Neural crest cell (in vitro differentiated cells): ENCODE data around the gene SEH1L. TPM values are rescaled to one million over a fixed set of nuclear protein-coding genes. Genes with fewer than 3 reads are reported as not detected.
"Not testable (repeated sequence)": the region's sequence is repeated elsewhere in the genome, so short reads cannot be mapped to it uniquely, and the experiment has no call there.

Experiments used
- DNase-seq: peaks from one replicate; pipeline ENCODE4 v3.0.0; 2021; ENCODE audit warnings: low read depth, mixed read lengths, low spot score
- H3K27ac Mint-ChIP-seq: one replicate; pipeline ENCODE4 v1.8.0; 2021; ENCODE audit warnings: mild to moderate bottlenecking, mixed read lengths; ENCODE audit not compliant: unreplicated experiment
- H3K27me3 Mint-ChIP-seq: 2 replicates; pipeline ENCODE4 v1.8.0; 2021; ENCODE audit warnings: low read depth, mild to moderate bottlenecking, mixed read lengths
- H3K36me3 Mint-ChIP-seq: 2 replicates; pipeline ENCODE4 v1.8.0; 2021; ENCODE audit warnings: low read depth, mild to moderate bottlenecking, mixed read lengths
- H3K4me1 Mint-ChIP-seq: 2 replicates; pipeline ENCODE4 v1.8.0; 2021; ENCODE audit warnings: mixed read lengths
- H3K4me3 Mint-ChIP-seq: one replicate; pipeline ENCODE4 v1.8.0; 2021; ENCODE audit warnings: mild to moderate bottlenecking, mixed read lengths
- H3K9me3 Mint-ChIP-seq: 2 replicates; pipeline ENCODE4 v1.8.0; 2021; ENCODE audit warnings: mixed read lengths
- total RNA-seq: library from RNA; stranded (reverse); gene quantifications from 2 replicates; pipeline ENCODE4 v1.2.1, GENCODE V29; 2021
- TF ChIP-seq, protein P1 (sequence below): fragments of 200-600 bp; sonication (generic); conservative IDR thresholded peaks from 2 replicates; pipeline ENCODE4 v1.5.0; 2021; ENCODE audit warnings: antibody characterized with exemption, mild to moderate bottlenecking

SEH1L gene
- total RNA-seq, 1 donor from 2014 or later = 64.2 TPM

DNA sequence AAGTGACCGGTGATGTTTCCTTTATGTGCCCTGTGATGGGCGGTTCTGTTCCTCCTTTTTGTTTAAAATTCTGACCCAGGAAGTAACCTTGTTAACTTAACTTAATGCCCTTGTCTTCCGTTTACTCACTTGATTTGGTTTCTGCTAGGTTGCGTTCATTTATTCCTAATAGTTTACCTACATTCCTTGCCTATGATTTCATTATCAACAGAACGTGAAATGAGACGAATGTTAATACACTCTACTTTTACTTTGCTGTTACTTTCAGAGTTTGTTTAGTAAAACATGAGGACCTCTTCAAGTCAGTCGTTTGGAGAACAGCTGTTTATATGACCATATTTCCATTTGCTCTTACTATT is 44.0 kb downstream of the SEH1L start:
- Mint-ChIP-seq H3K36me3 (no peaks in the 10 kb centered on the region), H3K27me3 (no peaks in the 10 kb centered on the region), H3K4me1 (peaks cover 19% of the 10 kb centered on the region), H3K4me3 (no peak overlapping the region), H3K27ac (peak overlapping the region; percentile 96), H3K9me3 (no peaks in the 10 kb centered on the region)
- TF ChIP-seq, protein P1, sequence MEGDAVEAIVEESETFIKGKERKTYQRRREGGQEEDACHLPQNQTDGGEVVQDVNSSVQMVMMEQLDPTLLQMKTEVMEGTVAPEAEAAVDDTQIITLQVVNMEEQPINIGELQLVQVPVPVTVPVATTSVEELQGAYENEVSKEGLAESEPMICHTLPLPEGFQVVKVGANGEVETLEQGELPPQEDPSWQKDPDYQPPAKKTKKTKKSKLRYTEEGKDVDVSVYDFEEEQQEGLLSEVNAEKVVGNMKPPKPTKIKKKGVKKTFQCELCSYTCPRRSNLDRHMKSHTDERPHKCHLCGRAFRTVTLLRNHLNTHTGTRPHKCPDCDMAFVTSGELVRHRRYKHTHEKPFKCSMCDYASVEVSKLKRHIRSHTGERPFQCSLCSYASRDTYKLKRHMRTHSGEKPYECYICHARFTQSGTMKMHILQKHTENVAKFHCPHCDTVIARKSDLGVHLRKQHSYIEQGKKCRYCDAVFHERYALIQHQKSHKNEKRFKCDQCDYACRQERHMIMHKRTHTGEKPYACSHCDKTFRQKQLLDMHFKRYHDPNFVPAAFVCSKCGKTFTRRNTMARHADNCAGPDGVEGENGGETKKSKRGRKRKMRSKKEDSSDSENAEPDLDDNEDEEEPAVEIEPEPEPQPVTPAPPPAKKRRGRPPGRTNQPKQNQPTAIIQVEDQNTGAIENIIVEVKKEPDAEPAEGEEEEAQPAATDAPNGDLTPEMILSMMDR = no peak
- DNase-seq = no peak

DNA sequence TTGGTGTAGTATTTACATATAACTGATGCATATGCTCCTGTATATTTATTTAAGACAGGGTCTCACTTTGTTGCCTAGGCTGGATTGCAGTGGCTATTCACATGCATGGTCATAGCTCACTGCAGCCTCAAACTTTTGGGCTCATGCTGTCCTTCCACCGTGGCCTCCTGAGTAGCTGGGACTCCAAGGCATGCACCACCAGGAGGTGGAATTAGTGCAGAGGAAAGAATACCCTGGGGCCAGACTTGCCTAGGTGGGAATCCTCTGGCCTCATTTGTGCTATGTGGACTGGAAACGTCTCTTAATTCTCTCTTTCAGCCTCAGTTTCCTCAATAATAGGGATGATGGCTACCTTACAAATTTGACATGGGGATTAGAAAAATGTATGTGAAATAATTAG is 45.6 kb downstream of the SEH1L start:
- Mint-ChIP-seq H3K9me3 (no peaks in the 10 kb centered on the region), H3K4me3 (no peak overlapping the region), H3K27ac (peak overlapping the region; percentile 15), H3K27me3 (no peaks in the 10 kb centered on the region), H3K4me1 (peaks cover 19% of the 10 kb centered on the region), H3K36me3 (no peaks in the 10 kb centered on the region)
- DNase-seq = no peak
- TF ChIP-seq, protein P1 = no peak

DNA sequence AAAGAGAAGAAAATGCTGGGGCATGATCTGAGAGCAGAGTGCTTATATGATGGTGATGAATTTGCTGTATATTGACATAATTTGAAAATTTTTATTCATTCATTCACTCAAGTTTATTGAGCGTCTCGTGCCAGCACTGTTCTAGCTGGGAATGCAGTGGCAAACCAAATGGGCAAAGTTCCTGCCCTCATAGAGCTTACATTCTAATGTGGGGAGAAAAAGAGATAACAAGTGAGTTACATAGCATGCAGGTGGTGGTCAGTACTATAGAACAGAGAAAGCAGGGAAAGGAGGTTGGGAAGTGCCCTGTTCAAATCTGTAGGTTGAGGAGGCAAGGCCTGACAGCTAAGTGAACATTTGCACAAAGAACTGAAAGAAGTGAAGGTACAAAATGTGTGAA is 47.6 kb downstream of the SEH1L start:
- TF ChIP-seq, protein P1 = no peak
- no peaks in the 10 kb centered on the region for H3K9me3 Mint-ChIP-seq
- no peak for DNase-seq
- H3K4me1 Mint-ChIP-seq = peaks cover 8% of the 10 kb centered on the region
- no peak overlapping the region for H3K4me3 Mint-ChIP-seq
- H3K36me3 Mint-ChIP-seq = no peaks in the 10 kb centered on the region
- H3K27me3 Mint-ChIP-seq = no peaks in the 10 kb centered on the region
- H3K27ac Mint-ChIP-seq = no peak overlapping the region

DNA sequence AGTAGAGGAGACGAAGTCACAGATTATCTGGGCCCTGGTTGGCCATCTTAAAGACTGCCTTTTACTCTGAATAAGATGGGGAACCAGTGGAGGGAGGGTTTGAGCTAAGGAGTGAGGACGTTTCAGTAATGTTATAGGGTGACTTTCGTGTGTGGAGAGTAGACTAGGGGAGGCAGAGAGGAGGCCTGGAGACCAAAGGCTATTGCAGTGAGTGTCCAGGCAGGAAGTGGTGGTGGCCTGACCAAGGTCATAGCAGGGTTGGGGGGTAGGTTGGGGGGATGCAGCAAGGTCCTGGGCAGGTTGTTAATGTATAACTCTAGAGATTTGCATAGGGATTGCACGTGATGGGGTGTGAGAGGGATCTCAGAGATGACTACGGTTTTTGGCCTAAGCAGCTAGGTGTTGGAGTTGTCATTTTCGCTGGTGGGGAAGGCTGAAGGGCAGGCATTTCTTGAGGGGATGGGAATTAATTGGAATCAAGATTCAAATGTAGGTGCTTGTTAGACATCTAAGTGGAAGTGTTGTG is 48.2 kb downstream of the SEH1L start:
- Mint-ChIP-seq H3K36me3 (no peaks in the 10 kb centered on the region), H3K27me3 (no peaks in the 10 kb centered on the region), H3K9me3 (no peaks in the 10 kb centered on the region), H3K4me1 (peaks cover 2% of the 10 kb centered on the region), H3K4me3 (no peak overlapping the region), H3K27ac (no peak overlapping the region)
- TF ChIP-seq, protein P1 = no peak
- no peak for DNase-seq

DNA sequence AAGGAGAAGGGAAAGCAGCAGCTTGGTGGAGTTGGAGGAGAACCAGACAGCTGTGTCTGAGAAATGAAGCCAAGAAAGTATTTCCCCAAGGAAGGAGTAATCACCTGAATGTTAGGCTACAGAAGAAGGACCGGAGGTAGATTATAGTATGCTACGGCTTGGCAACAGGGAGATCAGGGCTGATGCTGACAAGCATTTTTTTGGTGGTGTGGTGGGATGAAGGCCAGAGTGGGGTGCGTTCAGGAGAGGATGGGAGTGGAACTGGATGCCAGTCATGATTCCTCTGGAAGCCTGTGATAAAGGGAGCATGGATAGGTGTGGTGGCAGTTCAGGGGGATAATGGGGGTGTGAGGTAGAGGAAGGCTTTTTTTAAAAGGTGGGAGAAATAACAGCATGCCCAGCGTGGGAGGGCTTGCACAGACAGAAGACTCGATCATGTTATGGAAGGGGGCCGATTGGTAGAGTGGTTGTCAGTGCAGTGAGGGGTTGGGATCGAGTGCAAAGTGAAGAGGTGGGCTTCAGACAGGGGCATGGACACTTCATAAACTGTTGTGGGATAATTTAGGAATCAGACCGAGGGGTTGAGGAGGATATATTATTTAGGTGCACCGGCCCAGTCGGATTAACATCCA is 49.0 kb downstream of the SEH1L start:
- Mint-ChIP-seq H3K4me3 (no peak overlapping the region), H3K27me3 (no peaks in the 10 kb centered on the region), H3K36me3 (no peaks in the 10 kb centered on the region), H3K9me3 (no peaks in the 10 kb centered on the region), H3K4me1 (no peaks in the 10 kb centered on the region), H3K27ac (no peak overlapping the region)
- TF ChIP-seq, protein P1 = no peak
- DNase-seq = no peak

DNA sequence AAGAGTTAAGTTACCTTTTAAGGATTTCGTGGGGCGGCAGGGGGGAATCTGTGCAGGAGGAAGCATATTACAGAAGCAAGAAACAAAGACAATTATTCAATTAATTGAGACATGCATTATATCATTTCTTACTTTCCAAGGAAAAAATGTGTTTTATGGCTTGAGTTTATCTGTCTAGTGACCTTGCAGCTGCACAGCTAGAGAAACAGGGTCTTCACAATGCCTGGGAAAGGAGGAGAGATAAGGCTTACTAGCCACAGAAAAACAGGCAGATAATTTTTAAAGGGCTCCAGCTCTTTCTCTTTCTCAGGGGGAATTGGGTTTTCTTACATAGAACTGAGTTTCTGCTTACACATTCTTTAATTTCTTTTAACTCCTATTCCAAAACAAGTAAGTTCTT is 49.5 kb downstream of the SEH1L start:
- H3K27ac Mint-ChIP-seq, H3K4me1 Mint-ChIP-seq, DNase-seq, H3K9me3 Mint-ChIP-seq, H3K4me3 Mint-ChIP-seq, H3K36me3 Mint-ChIP-seq, H3K27me3 Mint-ChIP-seq: not testable (repeated sequence)
